Epidermal melanocyte (primary cell): ENCODE measurements around the gene CDKAL1.
"Not testable (repeated sequence)": the region's sequence is repeated elsewhere in the genome, so short reads cannot be mapped to it uniquely, and the experiment has no call there.

ENCODE experiments used
- DNase-seq: peaks from one replicate; pipeline ENCODE4 v3.0.0; 2011; ENCODE audit warnings: low spot score; ENCODE audit not compliant: insufficient read length

CDKAL1 gene

DNA sequence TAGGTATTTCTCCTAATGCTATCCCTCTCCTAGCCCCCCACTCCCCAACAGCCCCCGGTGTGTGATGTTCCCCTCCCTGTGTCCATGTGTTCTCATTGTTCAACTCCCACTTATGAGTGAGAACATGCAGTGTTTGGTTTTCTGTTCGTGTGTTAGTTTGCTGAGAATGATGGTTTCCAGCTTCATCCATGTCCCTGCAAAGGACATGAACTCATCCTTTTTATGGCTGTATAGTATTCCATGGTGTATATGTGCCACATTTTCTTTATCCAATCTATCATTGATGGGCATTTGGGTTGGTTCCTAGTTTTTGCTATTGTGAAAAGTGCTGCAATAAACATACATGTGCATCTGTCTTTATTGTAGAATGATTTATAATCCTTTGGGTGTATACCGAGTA, 56.2 kb downstream of the CDKAL1 start:
- DNase-seq = not testable (repeated sequence)

DNA sequence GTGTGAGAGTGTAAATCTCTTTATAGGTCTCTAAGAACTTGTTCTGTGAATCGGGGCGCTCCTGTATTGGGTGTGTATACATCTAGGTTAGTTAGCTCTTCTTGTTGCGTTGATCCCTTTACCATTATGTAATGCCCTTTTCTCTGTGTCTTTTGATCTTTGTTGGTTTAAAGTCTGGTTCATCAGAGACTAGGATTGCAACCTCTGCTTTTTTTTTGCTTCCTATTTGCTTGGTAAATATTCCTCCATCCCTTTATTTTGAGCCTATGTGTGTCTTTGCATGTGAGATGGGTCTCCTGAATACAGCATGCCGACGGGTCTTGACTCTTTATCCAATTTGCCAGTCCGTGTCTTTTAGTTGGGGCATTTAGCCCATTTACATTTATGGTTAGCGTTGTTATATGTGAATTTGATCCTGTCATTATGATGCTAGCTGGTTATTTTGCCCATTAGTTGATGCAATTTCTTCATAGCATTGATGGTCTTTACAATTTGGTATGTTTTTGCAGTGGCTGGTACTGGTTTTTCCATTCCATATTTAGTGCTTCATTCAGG, 60.1 kb downstream of the CDKAL1 start:
- DNase-seq = not testable (repeated sequence)

DNA sequence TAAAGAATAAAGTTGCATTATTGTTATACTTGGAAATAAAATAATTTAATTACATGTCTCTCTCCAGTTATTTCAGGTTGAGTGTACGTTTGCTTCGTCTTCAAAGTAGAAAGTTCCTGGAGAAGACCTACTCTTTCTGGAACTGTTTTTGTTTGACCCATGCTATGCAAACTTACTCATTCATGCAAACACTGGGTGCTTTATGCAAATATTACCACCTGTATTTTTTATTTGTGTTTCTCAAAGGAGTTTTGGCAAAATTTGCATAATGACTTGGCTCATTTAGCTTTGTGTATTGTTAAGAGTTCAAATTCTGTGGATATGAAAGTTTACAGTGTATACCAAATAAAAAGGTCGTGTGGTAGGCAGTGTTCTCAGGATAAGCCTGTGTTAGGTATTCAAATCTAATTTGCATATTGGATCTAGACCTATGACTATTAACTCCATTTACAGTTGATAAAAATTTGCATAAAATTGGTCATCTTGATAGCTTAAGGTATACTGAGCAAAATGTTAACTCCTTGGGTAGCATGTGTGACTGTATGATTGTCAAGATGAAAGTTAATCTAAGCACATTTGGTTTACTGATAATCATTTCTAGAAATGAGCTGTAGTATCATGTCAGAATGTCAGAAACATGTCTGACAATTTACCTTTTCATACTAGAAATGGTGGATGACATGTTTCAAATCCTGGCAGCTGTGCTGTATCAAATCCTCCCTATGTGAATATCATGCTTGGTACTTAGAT, 65.2 kb downstream of the CDKAL1 start:
- no peak for DNase-seq

DNA sequence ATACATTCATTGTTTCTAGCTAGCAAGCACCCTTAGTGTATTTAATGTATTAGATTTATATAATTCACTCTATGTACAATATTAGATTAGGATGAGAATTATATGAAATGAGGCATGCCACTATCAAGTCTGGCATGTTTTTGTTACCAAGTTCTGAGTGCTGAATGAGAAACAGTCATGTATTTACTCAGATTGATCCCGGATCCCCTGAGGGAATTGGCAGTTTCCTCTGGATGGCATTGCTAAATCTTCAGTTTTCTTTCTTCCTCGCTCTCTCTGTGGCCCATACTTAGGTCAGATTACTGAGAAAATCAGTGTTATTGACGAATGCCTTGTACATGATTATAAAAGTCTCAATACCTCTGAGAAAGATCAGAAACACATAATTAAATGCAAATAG, 66.6 kb downstream of the CDKAL1 start:
- DNase-seq = peak; percentile 30

DNA sequence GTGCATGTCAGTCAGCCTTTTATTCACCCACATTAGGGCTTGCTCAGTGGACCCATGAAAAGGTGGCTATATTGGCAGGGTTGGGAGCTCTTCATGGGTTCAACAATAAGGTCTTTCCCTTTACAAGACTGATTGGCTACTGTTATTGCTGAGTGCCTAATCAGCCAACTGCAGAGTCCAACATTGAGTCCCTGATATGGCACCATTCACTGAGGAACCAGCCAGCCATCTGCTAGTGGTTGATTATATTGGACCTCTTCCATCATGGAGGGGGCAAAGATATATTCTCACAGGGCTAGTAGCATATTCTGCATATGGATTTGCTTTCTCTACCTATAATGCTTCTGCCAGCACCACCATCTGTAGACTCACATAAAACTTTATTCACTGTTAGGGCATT, 69.9 kb downstream of the CDKAL1 start:
- DNase-seq = no peak

GRCh38 chr6:20605061-20605460, 70.8 kb downstream of the CDKAL1 start:
- DNase-seq = no peak

DNA sequence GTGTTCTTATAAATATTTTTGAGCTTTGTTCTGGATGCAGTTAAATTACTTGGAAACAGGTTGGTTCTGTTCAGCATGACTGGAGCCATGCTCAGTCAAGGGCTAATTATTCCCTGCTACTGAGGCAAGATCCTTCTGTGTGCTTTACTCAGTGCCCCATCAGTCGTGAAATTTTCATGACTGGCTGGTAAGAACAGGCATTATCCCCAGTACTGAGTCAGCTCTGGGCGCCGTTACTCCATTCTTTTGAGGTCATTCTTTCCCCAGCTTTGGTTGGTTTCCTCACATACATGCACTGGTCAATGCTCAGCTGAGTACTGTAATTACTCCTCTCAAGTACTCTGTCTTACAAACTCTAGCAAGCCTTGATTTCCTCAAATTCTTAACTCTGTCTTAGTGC, 71.3 kb downstream of the CDKAL1 start:
- no peak for DNase-seq

DNA sequence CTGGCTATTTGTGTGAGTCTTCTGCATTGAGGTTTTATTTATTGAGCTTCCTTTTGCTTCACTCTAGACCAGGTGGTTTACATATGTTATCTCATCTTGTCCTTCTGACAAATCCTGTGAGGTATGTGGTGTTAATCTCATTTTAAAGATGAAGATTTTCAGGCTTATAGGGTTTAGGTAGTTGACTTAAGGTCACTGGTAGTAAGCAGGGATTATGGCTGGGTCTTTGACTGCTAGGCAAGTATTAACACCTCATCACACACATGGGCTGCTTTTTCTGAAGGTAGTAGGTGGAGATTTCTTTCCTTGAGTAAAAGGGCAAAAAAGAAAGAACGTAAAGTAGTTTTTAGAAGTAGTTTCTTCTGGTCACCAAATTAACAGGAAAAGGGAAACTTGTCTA, 72.6 kb downstream of the CDKAL1 start:
- no peak for DNase-seq

DNA sequence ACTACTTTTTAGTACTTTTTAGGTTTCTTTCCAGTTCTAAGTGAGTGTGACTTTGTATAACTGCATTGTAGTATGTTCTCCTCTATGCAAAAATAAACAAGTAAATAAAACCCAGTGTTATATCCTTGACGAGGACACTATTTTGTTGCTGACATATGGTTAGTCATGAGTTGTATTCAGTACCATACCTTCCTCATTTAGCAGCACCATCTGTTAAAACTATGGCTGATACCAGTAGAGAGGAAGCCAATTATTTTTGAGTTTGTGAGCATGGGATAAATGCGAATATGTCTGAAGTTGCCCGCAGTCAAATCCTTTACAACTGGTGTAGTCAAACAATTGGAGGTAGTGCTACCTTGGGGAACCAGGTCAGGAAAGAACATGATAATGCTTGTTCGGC, 74.1 kb downstream of the CDKAL1 start:
- DNase-seq = no peak

GRCh38 chr6:20608905-20609304, 74.6 kb downstream of the CDKAL1 start:
- DNase-seq = no peak

GRCh38 chr6:20609924-20610323, 75.7 kb downstream of the CDKAL1 start:
- DNase-seq = not testable (repeated sequence)

DNA sequence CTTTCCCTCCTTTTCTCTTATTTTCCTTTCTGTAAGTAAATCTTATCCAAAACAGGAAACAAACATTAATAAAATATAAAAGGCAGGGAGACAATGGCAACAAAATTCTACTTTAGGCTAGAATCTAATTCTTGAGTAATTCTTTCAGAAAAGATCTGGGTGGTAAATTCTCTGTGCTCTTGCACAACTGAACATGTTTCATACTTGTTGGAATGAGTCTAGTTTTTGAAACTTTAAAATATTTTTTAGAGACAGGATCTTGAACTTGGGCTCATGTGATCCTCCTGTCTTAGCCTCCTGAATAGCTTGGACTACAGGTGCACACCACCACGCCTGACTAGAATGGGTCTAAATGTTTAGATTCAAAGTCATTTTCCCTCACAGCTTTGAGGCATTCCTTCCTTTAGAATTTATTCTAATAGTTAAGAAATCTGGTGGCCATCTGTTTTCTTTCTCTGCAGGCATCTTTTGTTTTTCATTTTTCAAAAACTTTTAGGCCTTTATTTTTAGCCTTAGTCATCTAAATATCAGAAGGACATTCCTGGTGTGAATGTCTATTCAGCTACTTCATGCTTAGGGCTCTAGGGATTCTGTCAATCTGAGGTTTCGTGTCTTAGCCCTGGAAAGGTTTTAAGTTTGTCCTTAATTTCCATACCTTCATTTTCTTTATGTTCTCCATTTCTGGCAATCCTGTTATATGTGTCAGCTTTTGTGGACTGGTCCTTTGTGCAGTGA, 76.5 kb downstream of the CDKAL1 start:
- no peak for DNase-seq

- DNase-seq = not testable (repeated sequence)
Observed at GRCh38 chr6:20617537-20617936, 83.3 kb downstream of the CDKAL1 start.

- no peak for DNase-seq
Observed at GRCh38 chr6:20620043-20620442, 85.8 kb downstream of the CDKAL1 start.

DNA sequence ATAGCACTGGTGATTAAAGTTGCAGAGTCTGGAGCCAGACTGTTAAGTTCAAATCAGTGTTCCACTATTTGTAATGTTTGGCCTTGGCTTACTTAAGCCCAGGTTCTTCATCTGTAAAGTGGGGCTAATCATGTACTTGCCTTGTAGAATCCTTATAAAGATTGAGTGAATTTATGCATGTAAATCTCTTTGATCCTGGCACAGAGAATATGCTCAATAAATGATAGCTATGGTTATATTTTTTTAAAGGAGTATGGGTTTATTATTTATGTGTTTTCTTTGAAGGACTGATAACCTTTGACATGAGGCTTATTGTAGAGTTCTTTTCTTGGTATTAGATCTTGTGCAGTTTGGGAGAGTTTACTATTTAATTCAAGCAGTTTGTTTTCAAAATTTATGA, 89.5 kb downstream of the CDKAL1 start:
- no peak for DNase-seq

DNA sequence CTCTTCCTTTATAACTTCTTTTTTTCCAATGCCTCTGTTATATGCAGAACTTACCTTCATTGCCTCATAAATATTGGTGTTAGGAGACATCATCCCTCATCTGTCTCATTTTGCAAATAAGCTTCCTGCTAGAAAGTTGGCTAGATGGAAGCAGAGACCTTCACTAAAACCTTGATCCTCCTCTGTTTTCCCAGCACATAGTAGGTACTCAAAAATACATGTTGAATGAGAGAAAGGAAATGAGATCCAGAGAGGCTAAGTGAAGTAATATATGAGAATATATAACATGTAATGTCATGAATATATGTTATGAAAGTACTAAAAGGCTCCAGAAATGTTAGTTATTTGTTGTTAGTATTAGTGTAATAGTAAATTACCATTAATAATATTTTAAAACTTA, 91.9 kb downstream of the CDKAL1 start:
- no peak for DNase-seq

DNA sequence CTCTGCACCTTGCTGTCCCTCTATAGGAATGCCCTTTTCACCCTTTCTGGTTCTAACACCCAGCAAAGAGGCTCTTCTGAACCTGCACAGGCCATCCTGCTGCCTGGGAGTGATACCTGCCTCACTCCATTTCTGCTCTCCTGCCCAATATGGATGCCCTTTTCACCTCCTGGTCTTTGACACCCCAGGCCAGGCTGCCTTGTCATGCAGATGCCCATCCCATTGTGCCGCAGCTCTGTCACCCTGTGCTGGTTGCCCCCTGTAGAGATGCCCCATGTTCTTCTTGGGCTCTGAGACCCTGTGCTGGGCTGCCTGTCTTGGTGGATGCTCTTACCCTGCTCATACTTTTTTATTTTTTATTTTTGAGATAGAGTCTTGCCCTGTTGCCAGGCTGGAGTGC, 95.3 kb downstream of the CDKAL1 start:
- no peak for DNase-seq

- no peak for DNase-seq
Observed at GRCh38 chr6:20630136-20630535, 95.9 kb downstream of the CDKAL1 start.

- DNase-seq = no peak
Observed at GRCh38 chr6:20630617-20631548, 96.6 kb downstream of the CDKAL1 start.

- no peak for DNase-seq
Observed at GRCh38 chr6:20631549-20631924, 97.3 kb downstream of the CDKAL1 start.

- DNase-seq = no peak
Observed at GRCh38 chr6:20632696-20633095, 98.4 kb downstream of the CDKAL1 start.
